SK-N-SH (cell line): Measurements from ENCODE around the gene CGB2. TPM values are rescaled to one million over a fixed set of nuclear protein-coding genes. Genes with fewer than 3 reads are reported as not detected.

ENCODE experiments used
- CTCF ChIA-PET: fragments of 300-600, 350-600 bp; formaldehyde crosslinking; extraction: SDS; loops from one replicate; lab custom pipeline; 2021; lab: Yijun Ruan, JAX
- POLR2A ChIA-PET: fragments of 350-600 bp; sonication (Branson Sonifier 250); formaldehyde crosslinking; extraction: SDS; loops from one replicate; lab custom pipeline; 2020; ENCODE audit warnings: antibody characterized with exemption, inconsistent platforms; lab: Yijun Ruan, JAX
- DNase-seq: peaks from one replicate; pipeline ENCODE4 v3.0.0; 2012
- H2AFZ ChIP-seq: fragments of 200-600 bp; sonication (generic); 2 replicates; pipeline ENCODE4 v1.8.1; 2016; ENCODE audit warnings: antibody characterized with exemption, mild to moderate bottlenecking, low read depth
- H3F3A ChIP-seq: fragments of 200-600 bp; sonication (generic); replicated peaks from 2 replicates; pipeline ENCODE3; 2016; ENCODE audit warnings: antibody characterized with exemption, mild to moderate bottlenecking; ENCODE audit not compliant: insufficient read depth
- H3K27ac ChIP-seq, 2 experiments: fragments of 200-500 bp in 1 of 2; fragments of 200-600 bp in 1 of 2; sonication (Bioruptor generic) in 1 of 2; sonication (generic), shearing (Covaris generic) in 1 of 2; 2 replicates each; pipeline versions ENCODE4 v1.5.1 to v1.6.1; 2014 to 2016; ENCODE audit warnings: low read depth in 2 of 2, inconsistent platforms in 1 of 2, low read length in 1 of 2, mild to moderate bottlenecking in 1 of 2, mixed read lengths in 1 of 2
- H3K27me3 ChIP-seq: fragments of 200-600 bp; sonication (generic), shearing (Covaris generic); 2 replicates; pipeline ENCODE4 v1.6.1; 2016; ENCODE audit warnings: mixed run types; ENCODE audit not compliant: insufficient read depth
- H3K36me3 ChIP-seq, 2 experiments: fragments of 200-500 bp in 1 of 2; fragments of 200-600 bp in 1 of 2; sonication (Bioruptor generic) in 1 of 2; sonication (generic) in 1 of 2; replicated peaks in 1 of 2; 2 replicates each; pipeline versions ENCODE3 to v1.5.1; 2014 to 2016; ENCODE audit warnings: low read length in 1 of 2, mild to moderate bottlenecking in 1 of 2; ENCODE audit not compliant: insufficient read depth in 2 of 2, control insufficient read depth in 1 of 2
- H3K4me1 ChIP-seq, 2 experiments: fragments of 200-500 bp in 1 of 2; fragments of 200-600 bp in 1 of 2; sonication (Bioruptor generic) in 1 of 2; sonication (generic), shearing (Covaris generic) in 1 of 2; 2 replicates each; pipeline versions ENCODE4 v1.5.1 to v1.6.1; 2014 to 2016; ENCODE audit warnings: low read depth in 1 of 2, low read length in 1 of 2, mixed run types in 1 of 2; ENCODE audit not compliant: insufficient read depth in 2 of 2, control insufficient read depth in 1 of 2
- H3K4me2 ChIP-seq: fragments of 200-600 bp; sonication (generic), shearing (Covaris generic); 2 replicates; pipeline ENCODE4 v1.6.1; 2017; ENCODE audit warnings: mixed run types
- H3K4me3 ChIP-seq, 2 experiments: fragments of 200-500 bp in 1 of 2; fragments of 200-600 bp in 1 of 2; sonication (Bioruptor generic) in 1 of 2; sonication (generic), shearing (Covaris generic) in 1 of 2; 2 replicates each; pipeline versions ENCODE4 v1.5.1 to v1.8.1; 2014 to 2016; ENCODE audit warnings: low read depth in 2 of 2, inconsistent platforms in 1 of 2, low read length in 1 of 2, mild to moderate bottlenecking in 1 of 2, mixed read lengths in 1 of 2, moderate library complexity in 1 of 2
- H3K79me2 ChIP-seq: fragments of 200-600 bp; sonication (generic); 2 replicates; pipeline ENCODE4 v1.8.1; 2017; ENCODE audit warnings: mild to moderate bottlenecking; ENCODE audit not compliant: insufficient read depth
- H3K9ac ChIP-seq: fragments of 200-600 bp; sonication (generic); 2 replicates; pipeline ENCODE4 v1.6.1; 2017; ENCODE audit warnings: mixed run types
- H3K9me2 ChIP-seq: fragments of 200-600 bp; sonication (generic); 2 replicates; pipeline ENCODE4 v1.6.1; 2017; ENCODE audit warnings: mixed run types
- H3K9me3 ChIP-seq: fragments of 200-600 bp; sonication (generic); 2 replicates; pipeline ENCODE4 v1.6.1; 2017; ENCODE audit warnings: mixed run types, mild to moderate bottlenecking, moderate library complexity
- H4K20me1 ChIP-seq: fragments of 200-600 bp; sonication (generic); 2 replicates; pipeline ENCODE4 v1.6.1; 2017; ENCODE audit warnings: mild to moderate bottlenecking, mixed run types; ENCODE audit not compliant: insufficient read depth
- CHD2 ChIP-seq: fragments of 150-350 bp; IDR thresholded peaks from 2 replicates; pipeline ENCODE4 v1.6.1; 2018; ENCODE audit warnings: low read length; ENCODE audit not compliant: partially characterized antibody
- ELF1 ChIP-seq: IDR thresholded peaks from 2 replicates; pipeline ENCODE4 v1.4.0; 2012
- EP300 ChIP-seq, 2 experiments: IDR thresholded peaks; 2 replicates each; pipeline versions ENCODE4 v1.4.0 to v1.6.1; 2012; ENCODE audit warnings: borderline replicate concordance in 1 of 2, low read depth in 1 of 2, low read length in 1 of 2
- FOSL2 ChIP-seq: IDR thresholded peaks from 2 replicates; pipeline ENCODE4 v1.4.0; 2012; ENCODE audit warnings: low read depth, mild to moderate bottlenecking, moderate library complexity, borderline replicate concordance
- FOXM1 ChIP-seq: IDR thresholded peaks from 2 replicates; pipeline ENCODE4 v1.4.0; 2012; ENCODE audit warnings: low read depth, mild to moderate bottlenecking
- GABPA ChIP-seq: IDR thresholded peaks from 2 replicates; pipeline ENCODE4 v1.4.0; 2012; ENCODE audit warnings: low read depth, mild to moderate bottlenecking
- MXI1 ChIP-seq: IDR thresholded peaks from 2 replicates; pipeline ENCODE4 v1.6.1; 2012; ENCODE audit warnings: mild to moderate bottlenecking, low read depth, low read length, improper control_type of control experiment
- POLR2AphosphoS5 ChIP-seq: IDR thresholded peaks from 2 replicates; pipeline ENCODE4 v1.6.1; 2012; ENCODE audit warnings: low read depth, low read length
- RCOR1 ChIP-seq: fragments of 150-350 bp; IDR thresholded peaks from 2 replicates; pipeline ENCODE4 v1.6.1; 2017; ENCODE audit warnings: antibody characterized with exemption, low read length
- RFX5 ChIP-seq: IDR thresholded peaks from 2 replicates; pipeline ENCODE4 v1.6.1; 2012; ENCODE audit warnings: mild to moderate bottlenecking, improper control_type of control experiment, low read length
- RXRA ChIP-seq: IDR thresholded peaks from 2 replicates; pipeline ENCODE4 v1.4.0; 2012; ENCODE audit warnings: low read depth, mild to moderate bottlenecking, borderline replicate concordance
- SIN3A ChIP-seq: IDR thresholded peaks from 2 replicates; pipeline ENCODE4 v1.6.1; 2012; ENCODE audit warnings: low read depth, mild to moderate bottlenecking, low read length, moderate library complexity, borderline replicate concordance
- TCF12 ChIP-seq: IDR thresholded peaks from 2 replicates; pipeline ENCODE4 v1.4.0; 2012
- YY1 ChIP-seq: IDR thresholded peaks from 2 replicates; pipeline ENCODE4 v1.4.0; 2012; ENCODE audit warnings: low read depth, mild to moderate bottlenecking
- WGBS: methylation state at CpG from one replicate; pipeline ENCODE4 v1.1.6; 2017; ENCODE audit warnings: low lambda C conversion rate; 5-methylcytosine and 5-hydroxymethylcytosine counted together
- polyA plus RNA-seq, 3 experiments: library from polyadenylated mRNA; depleted of rRNA; stranded (reverse); fragments of >200 nt; gene quantifications; 2 replicates each; pipeline ENCODE4 v1.2.3, GENCODE V29; 2012
- small RNA-seq, 7 experiments: library from RNA; depleted of rRNA; stranded (forward); fragments of <200 nt; gene quantifications; one replicate each; pipeline ENCODE3, GENCODE V24; 2012
- TF ChIP-seq, protein P1 (sequence below): fragments of 150-350 bp; IDR thresholded peaks from 2 replicates; pipeline ENCODE4 v1.6.1; 2016; ENCODE audit warnings: mild to moderate bottlenecking, low read depth, low read length
- TF ChIP-seq, protein P2 (sequence below): IDR thresholded peaks from 2 replicates; pipeline ENCODE4 v1.6.1; 2012; ENCODE audit warnings: mild to moderate bottlenecking, low read depth, low read length, moderate library complexity
- TF ChIP-seq, protein P3 (sequence below): IDR thresholded peaks from 2 replicates; pipeline ENCODE4 v1.4.0; 2012; ENCODE audit warnings: low read depth, borderline replicate concordance
- TF ChIP-seq, protein P4 (sequence below): fragments of 150-350 bp; IDR thresholded peaks from 2 replicates; pipeline ENCODE4 v1.6.1; 2017; ENCODE audit warnings: antibody characterized with exemption, low read length, low read depth, borderline replicate concordance

Gene CGB2
- polyA plus RNA-seq, 1 of the 3 experiments (the other 2 are of a cell fraction): 0.64 TPM

DNA sequence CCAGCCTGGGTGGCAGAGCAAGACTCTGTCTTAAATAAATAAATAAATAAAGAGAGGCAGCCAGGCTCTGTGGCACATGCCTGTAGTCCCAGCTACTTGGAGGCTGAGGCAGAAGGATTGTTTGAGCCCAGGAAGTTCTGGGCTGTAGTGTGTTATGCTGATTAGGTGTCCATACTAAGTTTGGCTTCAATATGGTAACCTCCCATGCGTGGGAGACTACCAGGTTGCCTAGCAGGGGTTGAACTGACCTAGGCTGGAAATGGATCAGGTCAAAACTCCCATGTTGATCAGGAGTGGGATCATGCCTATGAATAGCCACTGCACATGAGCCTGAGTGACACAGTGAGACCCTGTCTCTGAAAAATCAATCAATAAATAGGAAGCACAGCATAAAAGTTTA, 49.6 kb downstream of the CGB2 start:
- no peak for TF ChIP-seq RCOR1
- TF ChIP-seq FOSL2: no peak
- TF ChIP-seq EP300 (IDR thresholded peaks at IDR 0.05; ENCODE audit: borderline replicate concordance in 1 of 2, low read depth in 1 of 2, low read length in 1 of 2): no peak
- no peak for TF ChIP-seq GABPA
- no peak for TF ChIP-seq POLR2AphosphoS5
- TF ChIP-seq, protein P1, sequence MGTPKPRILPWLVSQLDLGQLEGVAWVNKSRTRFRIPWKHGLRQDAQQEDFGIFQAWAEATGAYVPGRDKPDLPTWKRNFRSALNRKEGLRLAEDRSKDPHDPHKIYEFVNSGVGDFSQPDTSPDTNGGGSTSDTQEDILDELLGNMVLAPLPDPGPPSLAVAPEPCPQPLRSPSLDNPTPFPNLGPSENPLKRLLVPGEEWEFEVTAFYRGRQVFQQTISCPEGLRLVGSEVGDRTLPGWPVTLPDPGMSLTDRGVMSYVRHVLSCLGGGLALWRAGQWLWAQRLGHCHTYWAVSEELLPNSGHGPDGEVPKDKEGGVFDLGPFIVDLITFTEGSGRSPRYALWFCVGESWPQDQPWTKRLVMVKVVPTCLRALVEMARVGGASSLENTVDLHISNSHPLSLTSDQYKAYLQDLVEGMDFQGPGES: no peak
- no peak for TF ChIP-seq YY1
- no peak for TF ChIP-seq ELF1
- TF ChIP-seq, protein P2, sequence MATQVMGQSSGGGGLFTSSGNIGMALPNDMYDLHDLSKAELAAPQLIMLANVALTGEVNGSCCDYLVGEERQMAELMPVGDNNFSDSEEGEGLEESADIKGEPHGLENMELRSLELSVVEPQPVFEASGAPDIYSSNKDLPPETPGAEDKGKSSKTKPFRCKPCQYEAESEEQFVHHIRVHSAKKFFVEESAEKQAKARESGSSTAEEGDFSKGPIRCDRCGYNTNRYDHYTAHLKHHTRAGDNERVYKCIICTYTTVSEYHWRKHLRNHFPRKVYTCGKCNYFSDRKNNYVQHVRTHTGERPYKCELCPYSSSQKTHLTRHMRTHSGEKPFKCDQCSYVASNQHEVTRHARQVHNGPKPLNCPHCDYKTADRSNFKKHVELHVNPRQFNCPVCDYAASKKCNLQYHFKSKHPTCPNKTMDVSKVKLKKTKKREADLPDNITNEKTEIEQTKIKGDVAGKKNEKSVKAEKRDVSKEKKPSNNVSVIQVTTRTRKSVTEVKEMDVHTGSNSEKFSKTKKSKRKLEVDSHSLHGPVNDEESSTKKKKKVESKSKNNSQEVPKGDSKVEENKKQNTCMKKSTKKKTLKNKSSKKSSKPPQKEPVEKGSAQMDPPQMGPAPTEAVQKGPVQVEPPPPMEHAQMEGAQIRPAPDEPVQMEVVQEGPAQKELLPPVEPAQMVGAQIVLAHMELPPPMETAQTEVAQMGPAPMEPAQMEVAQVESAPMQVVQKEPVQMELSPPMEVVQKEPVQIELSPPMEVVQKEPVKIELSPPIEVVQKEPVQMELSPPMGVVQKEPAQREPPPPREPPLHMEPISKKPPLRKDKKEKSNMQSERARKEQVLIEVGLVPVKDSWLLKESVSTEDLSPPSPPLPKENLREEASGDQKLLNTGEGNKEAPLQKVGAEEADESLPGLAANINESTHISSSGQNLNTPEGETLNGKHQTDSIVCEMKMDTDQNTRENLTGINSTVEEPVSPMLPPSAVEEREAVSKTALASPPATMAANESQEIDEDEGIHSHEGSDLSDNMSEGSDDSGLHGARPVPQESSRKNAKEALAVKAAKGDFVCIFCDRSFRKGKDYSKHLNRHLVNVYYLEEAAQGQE: no peak
- TF ChIP-seq RFX5: no peak
- TF ChIP-seq, protein P3, sequence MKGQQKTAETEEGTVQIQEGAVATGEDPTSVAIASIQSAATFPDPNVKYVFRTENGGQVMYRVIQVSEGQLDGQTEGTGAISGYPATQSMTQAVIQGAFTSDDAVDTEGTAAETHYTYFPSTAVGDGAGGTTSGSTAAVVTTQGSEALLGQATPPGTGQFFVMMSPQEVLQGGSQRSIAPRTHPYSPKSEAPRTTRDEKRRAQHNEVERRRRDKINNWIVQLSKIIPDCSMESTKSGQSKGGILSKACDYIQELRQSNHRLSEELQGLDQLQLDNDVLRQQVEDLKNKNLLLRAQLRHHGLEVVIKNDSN: no peak
- TF ChIP-seq, protein P4, sequence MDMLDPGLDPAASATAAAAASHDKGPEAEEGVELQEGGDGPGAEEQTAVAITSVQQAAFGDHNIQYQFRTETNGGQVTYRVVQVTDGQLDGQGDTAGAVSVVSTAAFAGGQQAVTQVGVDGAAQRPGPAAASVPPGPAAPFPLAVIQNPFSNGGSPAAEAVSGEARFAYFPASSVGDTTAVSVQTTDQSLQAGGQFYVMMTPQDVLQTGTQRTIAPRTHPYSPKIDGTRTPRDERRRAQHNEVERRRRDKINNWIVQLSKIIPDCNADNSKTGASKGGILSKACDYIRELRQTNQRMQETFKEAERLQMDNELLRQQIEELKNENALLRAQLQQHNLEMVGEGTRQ: no peak
- no peak for TF ChIP-seq SIN3A
- no peak for TF ChIP-seq MXI1
- TF ChIP-seq TCF12: no peak
- no peak for TF ChIP-seq CHD2
- TF ChIP-seq RXRA: no peak
- TF ChIP-seq FOXM1: no peak
- WGBS: 60% methylated on average over 1 of the region's 1 CpG
- peaks cover 8% of the 10 kb centered on the region for H3F3A ChIP-seq
- H3K9ac ChIP-seq: no peak overlapping the region
- H3K27ac ChIP-seq: no peak overlapping the region
- H3K4me3 ChIP-seq: no peak overlapping the region
- H3K79me2 ChIP-seq: peaks cover 14% of the 10 kb centered on the region
- H3K36me3 ChIP-seq: no peaks in the 10 kb centered on the region
- H3K9me2 ChIP-seq: no peaks in the 10 kb centered on the region
- no peaks in the 10 kb centered on the region for H3K9me3 ChIP-seq
- ChIA-PET POLR2A (no interaction called here), CTCF (interaction anchor here (1.3 to 2.2 kb wide), 4 partner anchors 8 to 118 kb away, joined by 3 to 9 read pairs (median 6); no protein-coding TSS in a partner anchor)
- no peak for DNase-seq
- peaks cover 8% of the 10 kb centered on the region for H4K20me1 ChIP-seq
- peaks cover under 1 to 6% of the 10 kb centered on the region in 2 experiments; a peak in 1 of 4 replicates for H3K4me1 ChIP-seq
- H3K4me2 ChIP-seq: no peak overlapping the region
- H3K27me3 ChIP-seq: no peaks in the 10 kb centered on the region
- no peak overlapping the region for H2AFZ ChIP-seq

Small RNA genes within 50 kb of the gene (small RNA-seq; reads per million reads assigned to genes)
- gene MIR6798: 0 to 0.64 (median 0) reads per million in 7 experiments
- 0 to 3.4 (median 0) reads per million in 7 experiments for gene RN7SL708P

Other genes with a start within 250 kb of the CGB2 start
- gene BCAT2, start 220.9 kb upstream of the CGB2 start, polyA plus RNA-seq (2012; rRNA removed): 70.6 and 71.6 TPM in 2 replicates
- gene HSD17B14, start 195.4 kb upstream of the CGB2 start, polyA plus RNA-seq (2012; rRNA removed): 27.9 and 29.7 TPM in 2 replicates
- 4.7 and 5.6 TPM in 2 replicates for gene PLEKHA4, start 163.3 kb upstream of the CGB2 start, polyA plus RNA-seq (2012; rRNA removed)
- gene PPP1R15A, start 159.5 kb upstream of the CGB2 start, polyA plus RNA-seq (2012; rRNA removed): 62.3 and 73.7 TPM in 2 replicates
- gene TULP2, start 133.1 kb upstream of the CGB2 start, polyA plus RNA-seq (2012; rRNA removed): 0.03 and 0.08 TPM in 2 replicates
- gene NUCB1, start 131.6 kb upstream of the CGB2 start, polyA plus RNA-seq (2012; rRNA removed): 259 and 397 TPM in 2 replicates
- 0.31 and 0.72 TPM in 2 replicates for gene DHDH, start 98.2 kb upstream of the CGB2 start, polyA plus RNA-seq (2012; rRNA removed)
- gene BAX, start 77.0 kb upstream of the CGB2 start, polyA plus RNA-seq (2012; rRNA removed): 278 and 640 TPM in 2 replicates
- gene FTL, start 66.6 kb upstream of the CGB2 start, polyA plus RNA-seq (2012; rRNA removed): 587 and 875 TPM in 2 replicates
- 24.1 and 25.3 TPM in 2 replicates for gene GYS1, start 38.6 kb upstream of the CGB2 start, polyA plus RNA-seq (2012; rRNA removed)
- gene RUVBL2, start 38.0 kb upstream of the CGB2 start, polyA plus RNA-seq (2012; rRNA removed): 411 and 459 TPM in 2 replicates
- 0.13 and 0.23 TPM in 2 replicates for gene LHB, start 14.8 kb upstream of the CGB2 start, polyA plus RNA-seq (2012; rRNA removed)
- gene CGB3, start 7.6 kb upstream of the CGB2 start, polyA plus RNA-seq (2012; rRNA removed): 0.10 TPM in 1 of 2 replicates, not detected in the other
- gene CGB1, start 5.0 kb downstream of the CGB2 start, polyA plus RNA-seq (2012; rRNA removed): not detected in 2 replicates
- 0.11 and 0.16 TPM in 2 replicates for gene CGB5, start 12.0 kb downstream of the CGB2 start, polyA plus RNA-seq (2012; rRNA removed)
- gene CGB8, start 17.2 kb downstream of the CGB2 start, polyA plus RNA-seq (2012; rRNA removed): 0.13 TPM in 1 of 2 replicates, not detected in the other
- 2.0 and 2.1 TPM in 2 replicates for gene CGB7, start 25.9 kb downstream of the CGB2 start, polyA plus RNA-seq (2012; rRNA removed)
- gene NTF4, start 32.9 kb downstream of the CGB2 start, polyA plus RNA-seq (2012; rRNA removed): 0.66 and 1.6 TPM in 2 replicates
- gene KCNA7, start 40.8 kb downstream of the CGB2 start, polyA plus RNA-seq (2012; rRNA removed): 0.02 TPM in 1 of 2 replicates, not detected in the other
- 272 and 359 TPM in 2 replicates for gene SNRNP70, start 53.6 kb downstream of the CGB2 start, polyA plus RNA-seq (2012; rRNA removed)
- 20.8 and 21.1 TPM in 2 replicates for gene LIN7B, start 82.5 kb downstream of the CGB2 start, polyA plus RNA-seq (2012; rRNA removed)
- gene C19orf73, start 87.3 kb downstream of the CGB2 start, polyA plus RNA-seq (2012; rRNA removed): 2.6 and 3.0 TPM in 2 replicates
- 5.7 and 5.8 TPM in 2 replicates for gene PPFIA3, start 87.7 kb downstream of the CGB2 start, polyA plus RNA-seq (2012; rRNA removed)
- not detected in 2 replicates for gene HRC, start 123.5 kb downstream of the CGB2 start, polyA plus RNA-seq (2012; rRNA removed)
- gene TRPM4, start 125.9 kb downstream of the CGB2 start, polyA plus RNA-seq (2012; rRNA removed): 16.9 and 20.6 TPM in 2 replicates